Ishikawa (cell line): ENCODE data around the gene TRAFD1.

ENCODE experiments used
- CEBPB ChIP-seq: IDR thresholded peaks from 2 replicates; pipeline ENCODE4 v1.6.1; 2012
- CREB1 ChIP-seq: IDR thresholded peaks from 2 replicates; pipeline ENCODE4 v1.6.1; 2012; ENCODE audit warnings: low read depth
- EGR1 ChIP-seq: IDR thresholded peaks from 2 replicates; pipeline ENCODE4 v1.6.1; 2012
- EP300 ChIP-seq: IDR thresholded peaks from 2 replicates; pipeline ENCODE4 v1.6.1; 2012; ENCODE audit warnings: borderline replicate concordance
- FOXM1 ChIP-seq: IDR thresholded peaks from 2 replicates; pipeline ENCODE4 v1.6.1; 2012; ENCODE audit warnings: low read depth, borderline replicate concordance
- NFIC ChIP-seq: IDR thresholded peaks from 2 replicates; pipeline ENCODE4 v1.6.1; 2012
- RAD21 ChIP-seq: IDR thresholded peaks from 2 replicates; pipeline ENCODE4 v1.6.1; 2012; ENCODE audit warnings: low read depth
- TAF1 ChIP-seq: IDR thresholded peaks from 2 replicates; pipeline ENCODE4 v1.6.1; 2012; ENCODE audit warnings: low read depth, mild to moderate bottlenecking
- TCF12 ChIP-seq: IDR thresholded peaks from 2 replicates; pipeline ENCODE4 v1.6.1; 2012; ENCODE audit warnings: low read depth
- TEAD4 ChIP-seq: IDR thresholded peaks from 2 replicates; pipeline ENCODE4 v1.6.1; 2012
- YY1 ChIP-seq: IDR thresholded peaks from 2 replicates; pipeline ENCODE4 v1.6.1; 2012; ENCODE audit warnings: low read depth
- ZBTB7A ChIP-seq: IDR thresholded peaks from 2 replicates; pipeline ENCODE4 v1.6.1; 2012; ENCODE audit warnings: low read depth
- TF ChIP-seq, protein P1 (sequence below): IDR thresholded peaks from 2 replicates; pipeline ENCODE4 v1.6.1; 2012
- TF ChIP-seq, protein P2 (sequence below): IDR thresholded peaks from 2 replicates; pipeline ENCODE4 v1.6.1; 2012
- TF ChIP-seq, protein P3 (sequence below): IDR thresholded peaks from 2 replicates; pipeline ENCODE4 v1.6.1; 2012; ENCODE audit warnings: low read depth, mild to moderate bottlenecking

TRAFD1 gene

DNA sequence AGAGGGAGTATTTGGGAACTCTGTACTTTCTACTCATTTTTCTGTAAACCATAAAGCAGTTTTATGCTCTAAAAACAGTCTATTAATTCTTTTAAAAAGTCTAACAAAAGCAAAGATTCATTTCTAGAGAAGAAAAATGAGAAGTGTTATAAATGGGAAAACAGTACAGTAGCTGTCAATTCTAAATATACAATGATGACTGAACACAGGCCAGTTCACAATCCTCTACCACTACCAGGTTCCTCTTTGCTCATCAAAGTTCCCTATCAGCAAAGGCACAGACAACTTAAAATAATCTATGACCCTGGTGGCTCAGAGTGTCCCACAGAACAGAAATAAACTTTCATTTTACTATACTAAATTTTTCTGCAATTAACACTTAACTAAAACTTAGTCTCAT lies 29.3 kb upstream of the TRAFD1 start:
- TF ChIP-seq EGR1 = no peak
- no peak for TF ChIP-seq FOXM1
- no peak for TF ChIP-seq EP300
- TF ChIP-seq, protein P1, sequence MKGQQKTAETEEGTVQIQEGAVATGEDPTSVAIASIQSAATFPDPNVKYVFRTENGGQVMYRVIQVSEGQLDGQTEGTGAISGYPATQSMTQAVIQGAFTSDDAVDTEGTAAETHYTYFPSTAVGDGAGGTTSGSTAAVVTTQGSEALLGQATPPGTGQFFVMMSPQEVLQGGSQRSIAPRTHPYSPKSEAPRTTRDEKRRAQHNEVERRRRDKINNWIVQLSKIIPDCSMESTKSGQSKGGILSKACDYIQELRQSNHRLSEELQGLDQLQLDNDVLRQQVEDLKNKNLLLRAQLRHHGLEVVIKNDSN = no peak
- TF ChIP-seq TCF12 = no peak
- no peak for TF ChIP-seq NFIC
- TF ChIP-seq RAD21 = no peak
- TF ChIP-seq CREB1 = no peak
- no peak for TF ChIP-seq YY1
- TF ChIP-seq CEBPB = no peak
- TF ChIP-seq TEAD4 = no peak
- TF ChIP-seq ZBTB7A = no peak
- no peak for TF ChIP-seq TAF1
- TF ChIP-seq, protein P2, sequence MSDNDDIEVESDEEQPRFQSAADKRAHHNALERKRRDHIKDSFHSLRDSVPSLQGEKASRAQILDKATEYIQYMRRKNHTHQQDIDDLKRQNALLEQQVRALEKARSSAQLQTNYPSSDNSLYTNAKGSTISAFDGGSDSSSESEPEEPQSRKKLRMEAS = no peak
- TF ChIP-seq, protein P3, sequence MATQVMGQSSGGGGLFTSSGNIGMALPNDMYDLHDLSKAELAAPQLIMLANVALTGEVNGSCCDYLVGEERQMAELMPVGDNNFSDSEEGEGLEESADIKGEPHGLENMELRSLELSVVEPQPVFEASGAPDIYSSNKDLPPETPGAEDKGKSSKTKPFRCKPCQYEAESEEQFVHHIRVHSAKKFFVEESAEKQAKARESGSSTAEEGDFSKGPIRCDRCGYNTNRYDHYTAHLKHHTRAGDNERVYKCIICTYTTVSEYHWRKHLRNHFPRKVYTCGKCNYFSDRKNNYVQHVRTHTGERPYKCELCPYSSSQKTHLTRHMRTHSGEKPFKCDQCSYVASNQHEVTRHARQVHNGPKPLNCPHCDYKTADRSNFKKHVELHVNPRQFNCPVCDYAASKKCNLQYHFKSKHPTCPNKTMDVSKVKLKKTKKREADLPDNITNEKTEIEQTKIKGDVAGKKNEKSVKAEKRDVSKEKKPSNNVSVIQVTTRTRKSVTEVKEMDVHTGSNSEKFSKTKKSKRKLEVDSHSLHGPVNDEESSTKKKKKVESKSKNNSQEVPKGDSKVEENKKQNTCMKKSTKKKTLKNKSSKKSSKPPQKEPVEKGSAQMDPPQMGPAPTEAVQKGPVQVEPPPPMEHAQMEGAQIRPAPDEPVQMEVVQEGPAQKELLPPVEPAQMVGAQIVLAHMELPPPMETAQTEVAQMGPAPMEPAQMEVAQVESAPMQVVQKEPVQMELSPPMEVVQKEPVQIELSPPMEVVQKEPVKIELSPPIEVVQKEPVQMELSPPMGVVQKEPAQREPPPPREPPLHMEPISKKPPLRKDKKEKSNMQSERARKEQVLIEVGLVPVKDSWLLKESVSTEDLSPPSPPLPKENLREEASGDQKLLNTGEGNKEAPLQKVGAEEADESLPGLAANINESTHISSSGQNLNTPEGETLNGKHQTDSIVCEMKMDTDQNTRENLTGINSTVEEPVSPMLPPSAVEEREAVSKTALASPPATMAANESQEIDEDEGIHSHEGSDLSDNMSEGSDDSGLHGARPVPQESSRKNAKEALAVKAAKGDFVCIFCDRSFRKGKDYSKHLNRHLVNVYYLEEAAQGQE = no peak

DNA sequence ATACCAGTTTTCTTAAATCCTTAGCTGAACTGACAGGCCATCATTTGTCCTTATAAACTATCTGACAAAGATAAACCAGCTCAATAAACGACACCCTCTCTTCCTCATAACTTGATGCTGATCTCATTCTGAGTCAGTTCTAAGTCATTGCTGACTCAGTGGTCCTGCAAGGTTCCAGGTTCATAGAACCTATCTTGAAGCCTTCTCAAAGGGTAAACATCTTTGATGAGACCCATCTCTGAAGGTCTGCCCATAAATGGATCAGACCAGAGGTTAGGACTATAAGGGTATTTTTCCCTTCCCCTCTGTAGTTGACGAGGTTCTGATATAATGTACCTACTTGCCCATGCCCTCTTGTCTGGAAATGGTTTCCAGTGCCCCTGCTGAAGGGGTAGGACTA lies 28.7 kb upstream of the TRAFD1 start:
- no peak for TF ChIP-seq TAF1
- no peak for TF ChIP-seq ZBTB7A
- TF ChIP-seq NFIC = no peak
- no peak for TF ChIP-seq RAD21
- no peak for TF ChIP-seq FOXM1
- TF ChIP-seq, protein P1 = no peak
- TF ChIP-seq, protein P2 = no peak
- TF ChIP-seq, protein P3 = no peak
- TF ChIP-seq CEBPB = no peak

DNA sequence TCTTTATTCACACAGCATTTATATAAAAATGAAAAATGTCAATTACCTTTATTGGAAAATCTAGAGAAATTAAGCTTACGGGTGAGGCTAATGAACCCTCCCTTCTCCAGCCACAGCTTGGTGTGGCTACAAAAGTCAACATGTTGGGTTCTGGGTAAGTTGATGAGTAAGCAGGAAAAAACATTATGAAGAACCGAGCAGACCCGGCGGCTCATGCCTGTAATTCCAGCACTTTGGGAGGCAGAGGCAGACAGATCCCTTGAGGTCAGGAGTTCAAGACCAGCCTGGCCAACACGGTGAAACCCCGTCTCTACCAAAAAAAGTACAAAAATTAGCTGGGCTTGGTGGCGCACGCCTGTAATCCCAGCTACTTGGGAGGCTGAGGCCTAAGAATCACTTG lies 27.7 kb upstream of the TRAFD1 start:
- no peak for TF ChIP-seq CREB1
- TF ChIP-seq, protein P1 = no peak
- no peak for TF ChIP-seq YY1

GRCh38 chr12:112102127-112102526 lies 23.2 kb upstream of the TRAFD1 start:
- TF ChIP-seq ZBTB7A = no peak
- no peak for TF ChIP-seq RAD21
- TF ChIP-seq CEBPB = no peak
- TF ChIP-seq, protein P2 = no peak
- TF ChIP-seq, protein P1 = no peak
- TF ChIP-seq EGR1 = no peak
- no peak for TF ChIP-seq YY1
- TF ChIP-seq, protein P3 = no peak
- TF ChIP-seq TEAD4 = no peak
- TF ChIP-seq CREB1 = no peak
